SK-N-SH (cell line): Measurements from ENCODE around the gene SVOP. TPM values are rescaled to one million over a fixed set of nuclear protein-coding genes. Genes with fewer than 3 reads are reported as not detected.

Source experiments
- CTCF ChIA-PET: fragments of 300-600, 350-600 bp; formaldehyde crosslinking; extraction: SDS; loops from one replicate; lab custom pipeline; 2021; lab: Yijun Ruan, JAX
- POLR2A ChIA-PET: fragments of 350-600 bp; sonication (Branson Sonifier 250); formaldehyde crosslinking; extraction: SDS; loops from one replicate; lab custom pipeline; 2020; ENCODE audit warnings: antibody characterized with exemption, inconsistent platforms; lab: Yijun Ruan, JAX
- DNase-seq: peaks from one replicate; pipeline ENCODE4 v3.0.0; 2012
- H2AFZ ChIP-seq: fragments of 200-600 bp; sonication (generic); 2 replicates; pipeline ENCODE4 v1.8.1; 2016; ENCODE audit warnings: antibody characterized with exemption, mild to moderate bottlenecking, low read depth
- H3F3A ChIP-seq: fragments of 200-600 bp; sonication (generic); replicated peaks from 2 replicates; pipeline ENCODE3; 2016; ENCODE audit warnings: antibody characterized with exemption, mild to moderate bottlenecking; ENCODE audit not compliant: insufficient read depth
- H3K27ac ChIP-seq, 2 experiments: fragments of 200-500 bp in 1 of 2; fragments of 200-600 bp in 1 of 2; sonication (Bioruptor generic) in 1 of 2; sonication (generic), shearing (Covaris generic) in 1 of 2; 2 replicates each; pipeline versions ENCODE4 v1.5.1 to v1.6.1; 2014 to 2016; ENCODE audit warnings: low read depth in 2 of 2, inconsistent platforms in 1 of 2, low read length in 1 of 2, mild to moderate bottlenecking in 1 of 2, mixed read lengths in 1 of 2
- H3K27me3 ChIP-seq: fragments of 200-600 bp; sonication (generic), shearing (Covaris generic); 2 replicates; pipeline ENCODE4 v1.6.1; 2016; ENCODE audit warnings: mixed run types; ENCODE audit not compliant: insufficient read depth
- H3K36me3 ChIP-seq, 2 experiments: fragments of 200-500 bp in 1 of 2; fragments of 200-600 bp in 1 of 2; sonication (Bioruptor generic) in 1 of 2; sonication (generic) in 1 of 2; replicated peaks in 1 of 2; 2 replicates each; pipeline versions ENCODE3 to v1.5.1; 2014 to 2016; ENCODE audit warnings: low read length in 1 of 2, mild to moderate bottlenecking in 1 of 2; ENCODE audit not compliant: insufficient read depth in 2 of 2, control insufficient read depth in 1 of 2
- H3K4me1 ChIP-seq, 2 experiments: fragments of 200-500 bp in 1 of 2; fragments of 200-600 bp in 1 of 2; sonication (Bioruptor generic) in 1 of 2; sonication (generic), shearing (Covaris generic) in 1 of 2; 2 replicates each; pipeline versions ENCODE4 v1.5.1 to v1.6.1; 2014 to 2016; ENCODE audit warnings: low read depth in 1 of 2, low read length in 1 of 2, mixed run types in 1 of 2; ENCODE audit not compliant: insufficient read depth in 2 of 2, control insufficient read depth in 1 of 2
- H3K4me2 ChIP-seq: fragments of 200-600 bp; sonication (generic), shearing (Covaris generic); 2 replicates; pipeline ENCODE4 v1.6.1; 2017; ENCODE audit warnings: mixed run types
- H3K4me3 ChIP-seq, 2 experiments: fragments of 200-500 bp in 1 of 2; fragments of 200-600 bp in 1 of 2; sonication (Bioruptor generic) in 1 of 2; sonication (generic), shearing (Covaris generic) in 1 of 2; 2 replicates each; pipeline versions ENCODE4 v1.5.1 to v1.8.1; 2014 to 2016; ENCODE audit warnings: low read depth in 2 of 2, inconsistent platforms in 1 of 2, low read length in 1 of 2, mild to moderate bottlenecking in 1 of 2, mixed read lengths in 1 of 2, moderate library complexity in 1 of 2
- H3K79me2 ChIP-seq: fragments of 200-600 bp; sonication (generic); 2 replicates; pipeline ENCODE4 v1.8.1; 2017; ENCODE audit warnings: mild to moderate bottlenecking; ENCODE audit not compliant: insufficient read depth
- H3K9ac ChIP-seq: fragments of 200-600 bp; sonication (generic); 2 replicates; pipeline ENCODE4 v1.6.1; 2017; ENCODE audit warnings: mixed run types
- H3K9me2 ChIP-seq: fragments of 200-600 bp; sonication (generic); 2 replicates; pipeline ENCODE4 v1.6.1; 2017; ENCODE audit warnings: mixed run types
- H3K9me3 ChIP-seq: fragments of 200-600 bp; sonication (generic); 2 replicates; pipeline ENCODE4 v1.6.1; 2017; ENCODE audit warnings: mixed run types, mild to moderate bottlenecking, moderate library complexity
- H4K20me1 ChIP-seq: fragments of 200-600 bp; sonication (generic); 2 replicates; pipeline ENCODE4 v1.6.1; 2017; ENCODE audit warnings: mild to moderate bottlenecking, mixed run types; ENCODE audit not compliant: insufficient read depth
- CTCF ChIP-seq: fragments of 200-600 bp; sonication (generic); IDR thresholded peaks from 2 replicates; pipeline ENCODE4 v1.6.1; 2017; ENCODE audit warnings: antibody characterized with exemption, mild to moderate bottlenecking, moderate library complexity
- EP300 ChIP-seq, 2 experiments: IDR thresholded peaks; 2 replicates each; pipeline versions ENCODE4 v1.4.0 to v1.6.1; 2012; ENCODE audit warnings: borderline replicate concordance in 1 of 2, low read depth in 1 of 2, low read length in 1 of 2
- MEF2A ChIP-seq: IDR thresholded peaks from 2 replicates; pipeline ENCODE4 v1.4.0; 2012; ENCODE audit warnings: low read depth, borderline replicate concordance
- NFIC ChIP-seq: IDR thresholded peaks from 2 replicates; pipeline ENCODE4 v1.4.0; 2012; ENCODE audit warnings: borderline replicate concordance
- NRF1 ChIP-seq: IDR thresholded peaks from 2 replicates; pipeline ENCODE4 v1.6.1; 2012; ENCODE audit warnings: low read depth, mild to moderate bottlenecking, low read length
- POLR2AphosphoS5 ChIP-seq: IDR thresholded peaks from 2 replicates; pipeline ENCODE4 v1.6.1; 2012; ENCODE audit warnings: low read depth, low read length
- RAD21 ChIP-seq: IDR thresholded peaks from 2 replicates; pipeline ENCODE4 v1.6.1; 2012; ENCODE audit warnings: mild to moderate bottlenecking, low read length
- SMC3 ChIP-seq: IDR thresholded peaks from 2 replicates; pipeline ENCODE4 v1.6.1; 2012; ENCODE audit warnings: low read depth, low read length, improper control_type of control experiment
- USF1 ChIP-seq: IDR thresholded peaks from 2 replicates; pipeline ENCODE4 v1.4.0; 2012; ENCODE audit warnings: low read depth, borderline replicate concordance
- ZBTB33 ChIP-seq: IDR thresholded peaks from 2 replicates; pipeline ENCODE4 v1.4.0; 2012; ENCODE audit warnings: low read depth, borderline replicate concordance
- WGBS: methylation state at CpG from one replicate; pipeline ENCODE4 v1.1.6; 2017; ENCODE audit warnings: low lambda C conversion rate; 5-methylcytosine and 5-hydroxymethylcytosine counted together
- polyA plus RNA-seq, 3 experiments: library from polyadenylated mRNA; depleted of rRNA; stranded (reverse); fragments of >200 nt; gene quantifications; 2 replicates each; pipeline ENCODE4 v1.2.3, GENCODE V29; 2012

Gene SVOP
- polyA plus RNA-seq, 1 of the 3 experiments (the other 2 are of a cell fraction) = 0.07 TPM

GRCh38 chr12:108955225-108955835 is 65.5 kb downstream of the SVOP start:
- Histone ChIP-seq H2AFZ (no peak overlapping the region), H4K20me1 (no peaks in the 10 kb centered on the region), H3K36me3 (no peaks in the 10 kb centered on the region), H3K9ac (no peak overlapping the region), H3K79me2 (no peaks in the 10 kb centered on the region), H3K27me3 (no peaks in the 10 kb centered on the region), H3K4me1 (peaks cover 0 to 3% of the 10 kb centered on the region in 2 experiments; a peak in 1 of 4 replicates), H3K27ac (no peak overlapping the region), H3K4me2 (no peak overlapping the region), H3K9me2 (no peaks in the 10 kb centered on the region), H3K4me3 (no peak overlapping the region)
- WGBS = 32% methylated on average over 6 of the region's 6 CpGs
- DNase-seq = peak; percentile 8
- no peak for TF ChIP-seq MEF2A
- peak; percentile 7; the same call in 1 of the 2 replicates for TF ChIP-seq NFIC
- TF ChIP-seq, all 33 proteins: peak for 1
- no peaks in the 10 kb centered on the region for H3F3A ChIP-seq
- no peaks in the 10 kb centered on the region for H3K9me3 ChIP-seq
- CTCF ChIA-PET = interaction anchor here (1.4 to 3.1 kb wide), 3 partner anchors 138 to 337 kb away, joined by 5 to 9 read pairs (median 5); partner anchors contain the start of gene ALKBH2
- POLR2A ChIA-PET = no interaction called here

- ChIA-PET CTCF (interaction anchor here (0.6 to 1.8 kb wide), 49 partner anchors 9 to 1009 kb away, joined by 3 to 11 read pairs (median 4); partner anchors contain the start of genes ALKBH2 and USP30), POLR2A (no interaction called here)
- Histone ChIP-seq H4K20me1 (no peaks in the 10 kb centered on the region), H3F3A (no peaks in the 10 kb centered on the region), H2AFZ (no peak overlapping the region), H3K27ac (no peak overlapping the region), H3K4me1 (peaks cover 0 to 3% of the 10 kb centered on the region in 2 experiments; a peak in 1 of 4 replicates), H3K27me3 (no peaks in the 10 kb centered on the region), H3K9ac (no peak overlapping the region), H3K36me3 (no peaks in the 10 kb centered on the region), H3K4me3 (no peak overlapping the region; a peak in 1 of 4 replicates), H3K4me2 (no peak overlapping the region), H3K9me3 (peaks cover 4% of the 10 kb centered on the region; the same call in 1 of the 2 replicates), H3K9me2 (no peaks in the 10 kb centered on the region), H3K79me2 (no peaks in the 10 kb centered on the region)
- DNase-seq = peak; percentile 53
- TF ChIP-seq NRF1 = no peak
- TF ChIP-seq POLR2AphosphoS5 = no peak
- TF ChIP-seq USF1 = 0 out of 2 replicates have a peak, but pooled peaks have one; percentile 27
- TF ChIP-seq EP300 (IDR thresholded peaks at IDR 0.05; ENCODE audit: borderline replicate concordance in 1 of 2, low read depth in 1 of 2, low read length in 1 of 2) = peak in 1 of 2 experiments; percentile 10; a peak in 1 of 4 replicates
- no peak for TF ChIP-seq ZBTB33
- TF ChIP-seq CTCF = peak; percentile 89
- TF ChIP-seq NFIC = peak; percentile 96
- TF ChIP-seq RAD21 = peak; percentile 87
- TF ChIP-seq SMC3 = peak; percentile 61
- WGBS = 35% methylated on average over 12 of the region's 12 CpGs
Measured at GRCh38 chr12:108950991-108951739, 69.7 kb downstream of the SVOP start.
